ENCODE measurements around the gene PSMC6.

DNA sequence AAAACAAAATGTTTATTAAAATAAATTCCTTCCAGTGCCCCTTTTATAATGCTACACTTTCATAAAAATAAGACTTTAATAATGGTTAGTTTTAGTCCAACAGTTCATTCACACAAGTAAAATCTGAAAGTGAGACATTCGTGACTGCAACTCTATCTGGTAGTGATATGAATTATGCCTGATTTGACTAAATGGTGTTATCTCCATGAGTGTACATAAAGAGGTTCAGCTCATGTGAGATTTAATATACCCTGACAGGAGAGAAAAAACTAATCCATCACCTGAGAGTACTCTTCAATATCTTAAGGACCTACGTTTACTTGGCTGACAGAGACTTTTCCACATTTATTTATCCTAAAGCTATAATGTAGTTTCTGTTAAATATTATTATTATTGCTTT is 45.7 kb upstream of the PSMC6 start:
- TF ChIP-seq ELF4 (IDR thresholded peaks at IDR 0.05), result no peak
- no peak for TF ChIP-seq ZNF384 (IDR thresholded peaks at IDR 0.05)
